HG02759 (cell line): ENCODE measurements around the gene RLIM.
"Not testable (repeated sequence)": the region's sequence is repeated elsewhere in the genome, so short reads cannot be mapped to it uniquely, and the experiment has no call there.

Experiments
- ATAC-seq: cut with Tn5 transposase; IDR thresholded peaks from one replicate; pipeline ENCODE4 v1.9.1; 2021; ENCODE audit warnings: mild to moderate bottlenecking, moderate library complexity; ENCODE audit not compliant: unreplicated experiment

The RLIM gene, protein sequence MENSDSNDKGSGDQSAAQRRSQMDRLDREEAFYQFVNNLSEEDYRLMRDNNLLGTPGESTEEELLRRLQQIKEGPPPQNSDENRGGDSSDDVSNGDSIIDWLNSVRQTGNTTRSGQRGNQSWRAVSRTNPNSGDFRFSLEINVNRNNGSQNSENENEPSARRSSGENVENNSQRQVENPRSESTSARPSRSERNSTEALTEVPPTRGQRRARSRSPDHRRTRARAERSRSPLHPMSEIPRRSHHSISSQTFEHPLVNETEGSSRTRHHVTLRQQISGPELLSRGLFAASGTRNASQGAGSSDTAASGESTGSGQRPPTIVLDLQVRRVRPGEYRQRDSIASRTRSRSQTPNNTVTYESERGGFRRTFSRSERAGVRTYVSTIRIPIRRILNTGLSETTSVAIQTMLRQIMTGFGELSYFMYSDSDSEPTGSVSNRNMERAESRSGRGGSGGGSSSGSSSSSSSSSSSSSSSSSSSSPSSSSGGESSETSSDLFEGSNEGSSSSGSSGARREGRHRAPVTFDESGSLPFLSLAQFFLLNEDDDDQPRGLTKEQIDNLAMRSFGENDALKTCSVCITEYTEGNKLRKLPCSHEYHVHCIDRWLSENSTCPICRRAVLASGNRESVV

DNA sequence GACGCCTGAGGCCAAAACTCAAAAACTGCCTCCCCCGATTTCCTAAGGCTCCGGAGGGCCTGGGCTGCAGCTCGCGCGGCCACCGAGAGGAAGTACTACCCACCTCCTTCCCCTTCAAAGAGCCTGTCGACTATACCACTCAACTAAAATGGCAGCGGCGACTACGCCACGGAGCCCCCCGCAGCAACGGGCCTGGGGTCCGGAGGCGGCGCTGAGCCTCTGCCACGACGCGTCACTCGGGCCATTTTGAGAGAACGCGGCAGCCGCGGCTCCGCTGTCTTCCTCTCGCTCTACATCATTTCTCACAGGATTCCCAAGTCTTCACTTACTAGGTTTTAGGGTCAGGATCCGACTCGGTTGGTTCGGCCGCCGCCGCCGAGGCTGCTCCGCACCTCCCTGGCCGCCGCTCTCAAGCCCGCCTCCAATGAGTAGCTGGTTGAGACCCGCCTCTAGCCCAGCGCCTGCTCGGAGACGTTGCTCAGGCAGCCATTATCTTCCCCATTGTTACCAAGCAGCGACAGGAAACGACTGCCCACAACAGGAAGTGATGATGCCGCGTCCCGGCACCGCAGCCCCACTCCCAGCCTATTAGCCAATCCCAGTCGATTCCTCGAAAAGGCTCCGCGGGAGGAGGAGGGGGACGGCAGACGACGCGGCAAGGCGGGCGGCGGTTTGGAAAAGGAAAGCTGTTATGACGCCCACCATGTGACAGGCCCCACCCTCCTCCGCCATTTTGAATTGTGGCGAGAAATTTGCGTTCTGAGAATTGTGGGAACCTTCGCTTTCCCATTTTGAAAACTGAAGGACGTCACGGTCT lies at the start of gene RLIM:
RLIM (minus strand) TSS at position 532 of the 817 bp plus-strand sequence. CDS start 18,647 bp downstream, outside the sequence.
- peak; percentile 95 for ATAC-seq

DNA sequence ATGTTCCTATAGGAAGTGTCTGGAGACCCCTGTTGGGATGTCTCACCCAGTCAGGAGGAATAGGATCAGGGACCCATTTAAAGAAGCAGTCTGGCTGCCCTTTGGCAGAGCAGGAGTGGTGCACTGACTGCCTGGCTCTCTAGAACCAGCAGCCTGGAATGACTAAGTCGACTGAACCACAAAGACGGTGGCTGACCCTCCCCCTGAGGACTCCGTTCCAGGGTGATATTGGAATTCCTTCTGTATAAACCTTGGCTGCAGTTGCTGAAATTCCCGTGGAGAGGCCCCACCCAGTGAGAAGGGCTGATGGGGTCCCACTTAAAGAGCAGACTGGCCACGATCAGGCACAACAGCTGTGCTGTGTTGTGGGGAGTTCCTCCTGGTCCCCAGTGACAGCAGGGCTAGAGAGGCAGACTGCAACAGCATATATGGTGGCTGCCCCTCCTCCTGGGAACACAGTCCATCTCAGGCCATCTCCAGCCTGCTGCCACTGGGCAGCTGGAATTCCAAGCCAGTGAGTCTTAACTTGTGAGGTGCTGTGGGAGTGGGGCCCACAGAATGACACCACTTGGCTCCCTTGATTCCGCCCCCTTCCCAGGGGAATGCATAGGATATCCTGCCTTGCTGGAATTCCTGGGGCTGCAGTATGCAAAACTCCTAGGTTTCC lies 41.8 kb upstream of the RLIM start:
- no peak for ATAC-seq

DNA sequence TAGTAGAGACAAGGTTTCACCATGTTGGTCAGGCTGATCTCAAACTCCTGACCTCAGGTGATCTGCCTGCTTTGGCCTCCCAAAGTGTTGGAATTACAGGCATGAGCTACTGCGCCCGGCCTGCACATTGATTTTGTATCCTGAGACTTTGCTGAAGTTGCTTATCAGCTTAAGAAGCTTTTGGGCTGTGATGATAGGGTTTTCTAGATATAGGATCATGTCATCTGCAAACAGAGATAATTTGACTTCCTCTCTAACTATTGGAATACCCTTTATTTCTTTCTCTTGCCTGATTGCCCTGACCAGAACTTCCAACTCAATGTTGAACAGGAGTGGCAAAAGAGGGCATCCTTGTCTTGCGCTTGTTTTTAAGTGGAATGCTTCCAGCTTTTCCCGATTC lies 40.5 kb upstream of the RLIM start:
- not testable (repeated sequence) for ATAC-seq

DNA sequence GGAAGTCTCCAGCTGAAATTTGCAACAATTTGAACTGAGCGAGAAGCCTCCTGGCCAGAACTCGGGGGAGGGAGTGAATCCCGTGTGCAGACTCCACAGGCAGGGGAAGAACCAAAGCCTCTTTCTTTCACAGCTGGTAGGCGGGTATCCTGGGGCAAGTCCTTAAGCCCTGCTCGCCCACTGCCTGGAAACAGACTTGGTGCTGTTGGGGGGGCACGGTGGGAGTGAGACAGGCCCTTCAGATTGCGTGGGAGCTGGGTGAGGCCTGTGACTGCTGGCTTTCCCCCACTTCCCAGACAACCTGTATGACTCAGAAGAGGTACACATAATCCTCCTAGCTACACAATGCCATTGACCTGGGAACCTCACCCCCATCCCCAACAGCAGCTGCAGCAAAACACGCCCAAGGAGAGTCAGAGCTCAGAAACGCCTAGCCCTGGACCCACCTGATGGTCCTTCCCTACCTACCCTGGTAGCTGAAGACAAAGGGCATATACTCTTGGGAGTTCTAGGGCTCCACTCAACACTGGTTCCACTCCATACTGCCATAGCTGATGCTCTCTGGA lies 22.4 kb upstream of the RLIM start:
- no peak for ATAC-seq

DNA sequence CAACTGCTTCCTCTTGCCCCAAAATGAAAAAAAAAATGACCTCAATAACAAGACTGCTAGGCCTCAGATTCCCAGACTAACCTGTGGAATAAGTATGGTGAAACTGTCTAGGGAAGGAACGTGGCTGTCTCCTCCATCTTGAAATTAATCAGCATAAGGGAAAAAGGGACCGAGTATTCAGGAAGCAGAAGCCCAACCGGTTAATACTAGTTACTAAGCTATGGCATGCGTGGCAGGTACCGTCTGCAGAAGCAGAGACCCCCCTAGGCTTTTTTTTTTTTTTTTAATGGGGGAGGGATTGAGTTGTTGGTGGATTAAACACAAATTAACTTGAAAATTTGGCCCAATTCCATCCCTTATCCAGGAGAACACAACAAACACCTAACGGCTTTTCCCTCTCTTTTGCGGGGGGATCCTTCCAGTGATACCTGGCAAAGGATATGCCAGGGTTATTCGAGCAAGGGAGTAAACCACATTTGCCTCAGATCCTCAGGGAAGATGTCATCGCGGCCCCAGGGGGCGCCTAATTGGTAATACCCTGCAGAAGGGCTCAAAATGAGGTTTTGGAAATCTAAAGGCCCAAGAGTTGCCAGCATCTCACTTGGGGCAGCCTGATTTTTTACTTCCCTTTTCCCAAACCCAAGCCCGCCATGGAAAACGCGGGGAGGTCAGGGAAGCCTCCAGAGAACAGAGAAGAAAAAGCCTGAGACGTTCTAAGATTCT lies 893 bp downstream of the RLIM start:
- no peak for ATAC-seq

DNA sequence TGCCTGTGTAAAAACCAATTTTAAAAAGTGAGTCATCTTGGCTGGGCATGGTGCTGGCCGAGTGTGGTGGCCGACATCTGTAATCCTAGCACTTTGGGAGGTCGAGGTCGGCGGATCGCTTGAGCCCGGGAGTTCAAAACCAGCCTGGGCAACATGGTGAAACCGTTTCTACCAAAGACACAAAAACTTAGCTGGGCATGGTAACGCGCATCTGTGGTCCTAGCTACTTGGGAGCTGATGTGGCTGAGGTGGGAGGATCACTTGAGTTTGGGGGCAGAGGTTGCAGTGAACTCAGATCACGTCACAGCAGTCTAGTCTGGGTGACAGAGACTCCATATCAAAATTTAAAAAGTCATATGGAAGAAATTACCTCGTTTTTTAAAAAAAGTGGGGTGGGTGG lies 7.6 kb downstream of the RLIM start:
- no peak for ATAC-seq

DNA sequence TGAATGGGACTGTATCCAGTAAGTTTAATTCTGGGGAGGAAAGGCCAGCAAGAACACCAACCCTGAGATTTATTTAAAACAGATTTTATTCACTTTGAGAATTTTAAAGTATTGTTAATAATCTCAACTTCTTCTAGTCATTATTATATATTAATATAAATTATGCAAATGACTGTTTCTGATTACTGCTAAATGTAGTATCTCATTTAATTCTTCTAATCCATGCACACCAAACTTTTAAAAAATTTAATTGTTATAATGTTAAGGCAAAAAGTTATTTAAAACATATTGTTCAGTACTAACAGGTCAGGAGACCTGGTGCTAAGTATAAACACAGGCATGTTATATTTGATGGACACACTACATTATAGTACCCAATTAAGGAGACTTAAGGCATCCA lies 8.1 kb downstream of the RLIM start:
- ATAC-seq: no peak

DNA sequence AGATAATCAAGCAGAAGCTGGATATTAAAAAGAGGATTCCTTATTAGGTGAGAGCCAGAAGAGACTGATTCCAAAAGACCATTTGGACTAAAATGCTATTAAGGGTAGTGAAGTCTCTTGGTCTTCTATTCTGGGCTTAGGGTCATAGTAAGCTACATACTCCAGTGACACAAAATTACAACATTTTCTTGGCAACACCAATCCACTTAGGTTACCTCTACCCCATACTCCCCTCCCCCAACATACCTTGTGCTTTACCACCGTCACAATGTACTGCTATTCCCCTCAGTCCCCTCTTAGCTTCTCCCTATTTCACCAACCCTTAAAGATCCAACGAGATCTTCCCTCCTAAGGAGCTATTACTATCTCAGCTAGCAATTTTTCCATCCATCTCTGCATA lies 11.4 kb downstream of the RLIM start:
- no peak for ATAC-seq

DNA sequence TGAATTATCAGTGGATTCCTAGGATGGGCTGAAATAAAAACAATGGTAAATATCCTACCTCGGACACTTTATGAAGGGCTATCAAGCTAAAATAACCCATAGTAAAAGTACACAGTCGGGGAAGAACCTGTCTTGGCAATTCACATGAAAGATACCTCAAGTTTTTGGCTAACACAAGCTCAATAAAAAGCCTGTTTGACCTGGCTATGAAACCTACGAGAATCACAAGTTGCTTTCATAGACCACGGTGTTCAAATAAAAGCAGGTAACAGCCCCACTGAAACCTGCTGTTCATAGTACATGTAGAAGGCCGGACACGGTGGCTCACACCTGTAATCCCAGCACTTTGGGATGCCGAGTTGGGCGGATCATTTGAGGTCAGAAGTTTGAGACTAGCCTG lies 12.3 kb downstream of the RLIM start:
- ATAC-seq: no peak

DNA sequence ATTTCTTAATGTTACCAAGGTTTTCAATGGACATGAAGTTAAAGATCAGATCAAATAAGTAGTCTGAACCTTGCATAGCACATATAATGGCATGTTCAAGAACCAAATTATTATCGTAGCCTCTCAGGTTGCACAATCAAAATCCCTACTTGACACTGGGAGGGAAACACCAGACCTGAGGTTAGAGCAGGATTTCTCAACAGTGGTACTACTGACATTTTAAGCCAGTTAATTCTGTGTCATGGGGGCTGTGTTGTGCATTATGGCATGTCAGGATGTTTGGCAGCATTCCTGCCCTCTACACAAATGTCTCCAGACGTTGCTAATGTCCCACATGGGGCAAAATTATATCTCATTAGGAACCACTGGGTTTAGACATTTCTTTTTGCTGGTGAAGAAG lies 20.8 kb downstream of the RLIM start:
- no peak for ATAC-seq

DNA sequence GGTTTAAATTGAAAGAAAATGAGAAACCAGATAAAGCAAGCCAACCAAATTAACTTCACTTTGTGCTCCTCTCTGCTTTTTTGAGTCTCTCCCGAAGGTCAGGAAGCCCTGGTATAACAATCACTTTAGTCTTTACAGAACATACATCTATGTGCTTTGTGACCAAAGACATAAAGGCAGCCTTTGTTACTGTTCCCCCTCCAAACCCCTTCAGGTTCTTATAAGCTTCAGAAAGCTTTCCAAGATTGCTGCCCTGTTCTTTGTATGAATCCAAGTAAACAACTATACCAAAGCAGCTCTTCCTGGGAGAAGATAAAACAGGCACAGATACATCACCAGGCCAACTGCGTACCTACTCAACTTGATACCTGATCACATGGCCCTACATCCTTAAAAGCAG lies 28.7 kb downstream of the RLIM start:
- ATAC-seq: no peak

DNA sequence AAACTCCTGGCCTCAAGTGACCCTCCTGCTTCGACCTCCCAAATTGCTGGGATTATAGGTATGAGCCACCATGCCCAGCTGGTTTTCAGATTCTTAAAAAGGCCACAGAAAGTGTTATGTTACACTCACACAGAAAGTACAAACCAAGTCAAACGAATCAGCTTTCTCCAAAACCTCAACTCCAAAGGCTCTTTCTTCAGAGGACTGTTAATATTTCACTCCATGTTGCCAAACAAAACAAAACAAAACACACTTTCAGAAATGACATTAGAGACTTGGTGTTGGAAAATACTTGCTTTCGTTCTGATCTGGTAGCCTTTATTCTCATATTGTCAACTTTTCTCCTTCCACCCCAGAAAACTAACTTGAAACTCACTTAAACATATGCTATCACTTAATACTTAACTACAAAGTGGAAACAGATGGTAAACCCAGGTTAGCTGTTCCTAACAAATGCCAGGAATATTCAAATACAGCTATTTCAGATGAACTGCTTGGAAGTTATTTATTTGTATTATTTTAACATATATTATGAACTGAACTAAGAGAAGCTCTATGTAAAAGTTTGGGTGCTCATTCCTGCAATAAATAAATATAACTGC lies 34.7 kb downstream of the RLIM start:
- ATAC-seq: no peak

DNA sequence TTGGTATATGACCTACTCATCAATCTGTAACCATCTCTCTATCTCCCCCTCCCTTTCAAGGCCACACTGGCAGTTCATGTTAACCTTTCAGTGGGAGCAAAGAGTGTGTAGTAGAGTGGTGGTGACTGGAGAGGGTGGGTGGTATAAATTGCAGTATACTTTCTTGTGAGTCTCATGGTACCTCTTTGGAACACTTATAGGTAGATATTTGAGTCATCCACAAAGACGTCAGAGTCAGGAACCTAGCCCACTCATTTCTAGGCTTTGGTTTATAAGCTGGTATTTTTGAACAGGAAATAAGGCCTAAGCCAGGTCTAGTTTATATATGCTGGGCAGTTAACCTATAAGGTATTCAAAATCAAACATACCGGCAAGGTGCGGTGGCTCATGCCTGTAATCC lies 36.3 kb downstream of the RLIM start:
- ATAC-seq: peak; percentile 47

DNA sequence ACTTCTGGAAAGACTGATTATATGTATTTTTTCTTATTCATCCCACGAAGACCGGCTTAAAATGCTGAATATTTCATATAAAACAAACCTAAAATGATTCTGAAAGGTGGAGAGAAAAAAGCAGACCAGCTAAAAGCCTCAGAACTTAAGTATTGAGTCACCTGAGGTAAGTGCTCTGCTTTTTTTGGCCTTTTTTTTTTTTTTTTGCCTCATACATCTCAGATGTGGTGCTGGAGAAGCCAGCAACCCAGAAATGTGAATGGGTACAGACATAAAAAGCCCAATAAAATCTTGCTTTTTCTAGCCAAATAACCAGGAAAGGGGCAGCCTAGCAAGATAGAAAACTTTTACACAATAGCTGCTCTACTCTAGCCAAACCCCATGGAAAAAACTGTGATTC lies 57.0 kb downstream of the RLIM start:
- no peak for ATAC-seq

DNA sequence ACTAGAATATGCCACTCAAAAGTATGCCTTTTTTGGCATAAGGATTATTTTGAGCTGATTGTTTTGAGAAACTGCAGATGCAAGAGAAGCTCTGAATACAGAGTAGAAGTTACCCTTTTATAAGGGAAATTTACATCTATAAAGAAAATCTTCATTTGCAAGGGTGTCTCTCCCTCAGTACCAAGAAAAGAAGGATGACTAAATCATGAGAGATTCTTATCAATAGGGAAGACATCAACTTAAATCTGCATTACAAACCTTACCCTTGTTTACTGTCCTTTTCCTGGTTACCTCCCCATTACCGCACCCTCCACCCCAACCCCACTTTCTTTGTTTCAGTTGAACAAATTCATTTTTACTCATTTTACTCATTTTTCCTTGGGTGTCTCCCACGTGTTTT lies 62.5 kb downstream of the RLIM start:
- ATAC-seq: no peak

DNA sequence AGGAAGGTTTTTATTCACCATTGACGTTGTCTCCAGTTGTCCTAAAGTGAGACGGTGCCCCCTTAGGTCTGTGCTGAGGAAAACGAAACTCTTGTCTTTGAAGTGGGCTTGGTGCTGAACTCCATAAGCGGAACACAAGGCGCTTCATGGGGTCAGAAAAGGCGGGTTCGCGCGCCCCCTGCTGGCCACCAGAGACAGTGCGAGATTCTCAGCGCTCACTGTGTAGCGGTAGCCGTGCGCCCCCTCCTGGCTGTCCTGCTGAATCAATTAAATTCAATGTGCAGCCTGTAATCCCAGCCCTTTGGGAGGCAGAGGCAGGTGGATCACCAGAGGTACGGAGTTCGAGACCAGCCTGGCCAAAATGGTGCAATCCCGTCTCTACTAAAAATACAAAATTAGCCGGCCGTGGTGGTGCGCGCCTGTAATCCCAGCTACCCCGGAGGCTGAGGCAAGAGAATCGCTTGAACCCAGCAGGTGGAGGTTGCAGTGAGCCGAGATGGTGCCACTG lies 64.1 kb downstream of the RLIM start:
- ATAC-seq: peak; percentile 88

DNA sequence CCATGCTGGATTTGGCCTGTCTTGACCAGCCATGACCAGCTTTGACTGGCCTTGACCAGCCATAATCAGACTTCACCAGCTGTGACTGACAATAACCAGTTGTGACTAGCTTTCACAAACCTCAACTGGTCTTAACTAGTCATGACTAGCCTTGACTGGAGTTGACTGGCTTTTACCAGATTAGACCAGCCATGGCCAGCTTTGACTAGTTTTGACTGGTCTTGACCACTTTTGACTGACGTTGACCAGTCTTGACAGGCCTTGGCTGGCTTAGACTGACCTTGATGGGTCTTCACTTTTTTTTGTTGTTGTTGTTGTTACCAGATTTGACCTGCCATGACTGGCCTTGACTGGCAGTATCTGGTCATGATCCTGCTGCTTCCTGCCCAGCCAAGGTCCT lies 67.4 kb downstream of the RLIM start:
- ATAC-seq: no peak

DNA sequence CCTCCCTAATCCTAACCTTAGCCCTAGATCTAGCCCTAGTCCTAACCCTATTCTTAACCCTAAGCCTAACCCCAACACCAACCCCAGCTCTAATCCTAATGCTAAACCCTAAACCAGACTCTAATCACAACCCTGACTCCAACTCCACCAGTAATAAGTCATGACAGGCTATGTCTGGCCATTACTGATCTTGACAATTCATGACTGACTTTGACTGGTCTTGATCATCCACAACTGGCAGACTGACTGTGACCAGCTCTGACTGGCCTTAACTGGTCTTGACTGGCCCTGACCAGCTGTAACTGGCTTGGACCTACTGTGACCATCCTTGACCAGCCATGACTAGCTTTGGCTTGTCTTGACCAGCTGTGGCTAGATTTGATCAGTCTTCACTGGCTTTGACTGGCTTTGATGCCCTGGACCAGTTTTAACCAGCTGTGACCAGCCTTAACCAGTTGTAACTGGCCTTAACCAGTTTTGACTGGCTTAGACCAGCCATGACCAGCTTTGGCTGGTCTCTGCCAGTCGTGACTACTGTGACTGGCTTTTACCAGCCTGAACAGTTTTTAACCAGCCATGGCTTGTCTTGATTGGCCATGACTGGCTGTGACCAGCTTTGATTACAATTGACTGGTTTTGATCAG lies 68.4 kb downstream of the RLIM start:
- ATAC-seq: no peak

DNA sequence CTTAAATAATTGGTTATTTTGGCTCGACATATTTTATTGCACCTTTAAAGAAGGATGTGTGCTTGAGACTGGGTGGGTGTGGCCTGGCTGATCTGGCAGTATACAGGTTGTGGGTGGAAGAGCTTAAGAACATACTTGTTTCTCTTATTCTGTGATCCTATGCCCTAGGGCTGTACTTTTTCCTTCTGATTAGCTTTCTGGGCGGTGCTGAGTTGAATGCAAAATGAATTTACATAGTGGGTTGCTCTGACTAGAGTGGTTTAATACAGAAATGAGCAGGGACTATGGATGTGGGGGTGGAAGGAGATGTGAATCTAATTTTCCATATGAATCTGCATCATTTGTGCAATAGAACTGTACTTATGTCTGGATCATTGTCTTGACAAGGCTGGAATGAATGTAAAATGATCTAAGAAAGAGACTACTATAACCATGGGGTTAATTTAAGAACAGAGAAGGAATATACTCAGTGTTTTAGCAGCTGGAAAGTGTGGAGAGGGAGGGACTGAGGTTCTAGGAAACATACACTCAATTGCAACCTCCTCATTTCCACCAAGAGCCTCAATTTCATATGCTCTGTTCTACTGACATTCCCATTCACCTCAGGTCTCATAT lies 73.7 kb downstream of the RLIM start:
- no peak for ATAC-seq
